ENCODE results near the gene CADM2.

- no peak for TF ChIP-seq CTCF (IDR thresholded peaks at IDR 0.05)
- no peak for TF ChIP-seq POLR2A (IDR thresholded peaks at IDR 0.05)
Observed at GRCh38 chr3:84980011-84980410, 21.2 kb downstream of the CADM2 start.

Measured in upper lobe of left lung (tissue), 4 donors.